HS-5 (cell line): ENCODE results near the gene MGAT5.

ENCODE experiments used
- DNase-seq: peaks from one replicate; pipeline ENCODE4 v3.0.0-alpha.2; 2012; ENCODE audit warnings: low read depth

Gene MGAT5

GRCh38 chr2:134253804-134254203, at the start of gene MGAT5:
TSS of gene MGAT5 (plus strand) at chr2:134254072. CDS start at chr2:134254404, 332 bp downstream.
- no peak for DNase-seq

GRCh38 chr2:134205087-134205486, 48.8 kb upstream of the MGAT5 start:
- DNase-seq = no peak

GRCh38 chr2:134206031-134206430, 47.8 kb upstream of the MGAT5 start:
- DNase-seq = no peak

- no peak for DNase-seq
Measured at GRCh38 chr2:134206573-134206972, 47.3 kb upstream of the MGAT5 start.

- no peak for DNase-seq
Measured at GRCh38 chr2:134207589-134208209, 46.2 kb upstream of the MGAT5 start.

GRCh38 chr2:134208825-134209224, 45.0 kb upstream of the MGAT5 start:
- no peak for DNase-seq

- no peak for DNase-seq
Measured at GRCh38 chr2:134212746-134213145, 41.1 kb upstream of the MGAT5 start.

- no peak for DNase-seq
Measured at GRCh38 chr2:134216152-134216829, 37.6 kb upstream of the MGAT5 start.

GRCh38 chr2:134217351-134217750, 36.5 kb upstream of the MGAT5 start:
- DNase-seq = no peak

GRCh38 chr2:134217924-134218323, 35.9 kb upstream of the MGAT5 start:
- DNase-seq = no peak

GRCh38 chr2:134218414-134218813, 35.5 kb upstream of the MGAT5 start:
- no peak for DNase-seq

GRCh38 chr2:134218930-134219658, 34.8 kb upstream of the MGAT5 start:
- DNase-seq = no peak

GRCh38 chr2:134220344-134220974, 33.4 kb upstream of the MGAT5 start:
- no peak for DNase-seq

GRCh38 chr2:134224005-134224404, 29.9 kb upstream of the MGAT5 start:
- no peak for DNase-seq

GRCh38 chr2:134225173-134225572, 28.7 kb upstream of the MGAT5 start:
- no peak for DNase-seq

- no peak for DNase-seq
Measured at GRCh38 chr2:134225841-134226240, 28.0 kb upstream of the MGAT5 start.

- no peak for DNase-seq
Measured at GRCh38 chr2:134226601-134227000, 27.3 kb upstream of the MGAT5 start.

- no peak for DNase-seq
Measured at GRCh38 chr2:134227666-134228065, 26.2 kb upstream of the MGAT5 start.

- DNase-seq = no peak
Measured at GRCh38 chr2:134228493-134228903, 25.4 kb upstream of the MGAT5 start.

GRCh38 chr2:134229540-134229939, 24.3 kb upstream of the MGAT5 start:
- DNase-seq = no peak

GRCh38 chr2:134230885-134231284, 23.0 kb upstream of the MGAT5 start:
- no peak for DNase-seq

GRCh38 chr2:134231301-134231964, 22.4 kb upstream of the MGAT5 start:
- DNase-seq = no peak
